Measurements from ENCODE around the gene GFI1. TPM values are rescaled to one million over a fixed set of nuclear protein-coding genes. Genes with fewer than 3 reads are reported as not detected.

Gene GFI1
- total RNA-seq, 1 experiment from 2014 or later: 0.93 TPM

DNA sequence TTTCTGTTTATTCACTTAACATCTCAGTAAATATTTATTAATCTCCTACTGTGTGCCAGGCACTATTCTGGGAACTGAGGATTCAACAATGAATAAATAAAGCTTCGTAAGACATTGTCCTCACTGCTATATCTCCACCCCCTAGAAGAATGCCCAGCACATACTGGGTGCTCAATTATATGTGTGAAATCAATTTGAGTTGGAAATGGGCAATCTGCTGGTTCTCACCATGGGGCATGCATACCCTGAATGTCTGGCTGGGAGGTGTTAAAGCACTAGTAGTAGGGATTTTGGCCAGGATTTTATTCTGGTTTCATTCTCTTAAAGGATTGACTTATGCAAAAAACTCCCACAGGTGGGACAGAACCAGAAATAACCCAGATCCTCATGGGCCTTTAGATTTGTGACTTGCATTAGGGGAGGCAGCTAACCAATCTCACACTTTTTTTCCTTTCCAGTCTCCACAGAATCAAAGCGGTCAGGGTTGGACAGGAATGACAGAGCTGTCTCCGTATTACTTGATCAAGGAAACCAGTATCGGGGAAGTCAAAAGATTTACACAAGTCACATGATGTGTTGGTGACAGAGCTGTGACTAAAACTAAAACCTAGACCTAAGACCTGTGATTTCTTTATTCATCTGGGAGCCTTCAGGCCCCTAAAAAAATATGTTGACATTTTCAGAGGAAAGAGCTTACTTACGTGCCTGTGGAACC is 12.8 kb downstream of the GFI1 start:
- no peak overlapping the region for H3K4me3 Mint-ChIP-seq (ENCODE audit: unreplicated experiment)
- no peak overlapping the region for H3K4me3 ChIP-seq (ENCODE audit: low read depth, low read length)
- ChIA-PET POLR2A (interaction anchor here (0.6 kb wide), 1 partner anchor 104 kb away, joined by 9 read pairs; no protein-coding TSS in a partner anchor), CTCF (no interaction called here)
- H3K27me3 ChIP-seq (replicated peaks; ENCODE audit: control insufficient read depth, insufficient read depth, low read length): no peaks in the 10 kb centered on the region
- H3K27me3 Mint-ChIP-seq (ENCODE audit: insufficient read depth, unreplicated experiment): no peaks in the 10 kb centered on the region
- no peaks in the 10 kb centered on the region for H3K4me1 Mint-ChIP-seq (ENCODE audit: low read depth, unreplicated experiment)
- H3K9me3 Mint-ChIP-seq (ENCODE audit: unreplicated experiment): no peaks in the 10 kb centered on the region
- H3K4me1 ChIP-seq: no peaks in the 10 kb centered on the region
- no peaks in the 10 kb centered on the region for H3K36me3 Mint-ChIP-seq (ENCODE audit: insufficient read depth, unreplicated experiment)
- no TSS peak for BruUV-seq (replicated peaks)
- no peak overlapping the region for H3K27ac Mint-ChIP-seq (ENCODE audit: unreplicated experiment)
- DNase-seq: no peak
- H3K36me3 ChIP-seq (ENCODE audit: control insufficient read depth, insufficient read depth, low read length): no peaks in the 10 kb centered on the region
- H3K9me3 ChIP-seq: no peaks in the 10 kb centered on the region
- TF ChIP-seq, protein P1, sequence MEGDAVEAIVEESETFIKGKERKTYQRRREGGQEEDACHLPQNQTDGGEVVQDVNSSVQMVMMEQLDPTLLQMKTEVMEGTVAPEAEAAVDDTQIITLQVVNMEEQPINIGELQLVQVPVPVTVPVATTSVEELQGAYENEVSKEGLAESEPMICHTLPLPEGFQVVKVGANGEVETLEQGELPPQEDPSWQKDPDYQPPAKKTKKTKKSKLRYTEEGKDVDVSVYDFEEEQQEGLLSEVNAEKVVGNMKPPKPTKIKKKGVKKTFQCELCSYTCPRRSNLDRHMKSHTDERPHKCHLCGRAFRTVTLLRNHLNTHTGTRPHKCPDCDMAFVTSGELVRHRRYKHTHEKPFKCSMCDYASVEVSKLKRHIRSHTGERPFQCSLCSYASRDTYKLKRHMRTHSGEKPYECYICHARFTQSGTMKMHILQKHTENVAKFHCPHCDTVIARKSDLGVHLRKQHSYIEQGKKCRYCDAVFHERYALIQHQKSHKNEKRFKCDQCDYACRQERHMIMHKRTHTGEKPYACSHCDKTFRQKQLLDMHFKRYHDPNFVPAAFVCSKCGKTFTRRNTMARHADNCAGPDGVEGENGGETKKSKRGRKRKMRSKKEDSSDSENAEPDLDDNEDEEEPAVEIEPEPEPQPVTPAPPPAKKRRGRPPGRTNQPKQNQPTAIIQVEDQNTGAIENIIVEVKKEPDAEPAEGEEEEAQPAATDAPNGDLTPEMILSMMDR (IDR thresholded peaks at IDR 0.05; ENCODE audit: insufficient read depth in 1 of 2, low read depth in 1 of 2, low read length in 1 of 2, severe bottlenecking in 1 of 2, unreplicated experiment in 1 of 2): no peak
- intact Hi-C loops (cut with micrococcal nuclease; ENCODE audit: unreplicated experiment): no loop called here

DNA sequence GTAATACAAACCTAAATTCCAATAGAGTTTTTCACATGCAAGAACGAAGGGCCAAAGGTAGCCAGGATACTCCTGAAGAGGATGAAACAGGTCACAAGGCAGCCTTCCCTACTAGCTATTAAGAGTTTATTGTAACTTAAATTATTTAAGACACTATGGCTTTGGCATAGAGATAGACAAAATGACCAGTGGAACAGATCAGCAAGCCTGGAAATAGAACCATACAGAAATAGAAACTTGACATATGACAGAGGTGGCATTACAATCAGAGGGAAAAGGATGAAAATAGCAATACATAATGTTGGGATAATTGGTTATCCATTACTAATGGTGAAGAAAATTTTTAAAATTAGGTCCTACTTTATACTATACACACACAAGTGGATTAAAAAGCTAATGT is 16.5 kb downstream of the GFI1 start:
- intact Hi-C loops (cut with micrococcal nuclease; ENCODE audit: unreplicated experiment): no loop called here
- TF ChIP-seq, protein P1 (IDR thresholded peaks at IDR 0.05; ENCODE audit: insufficient read depth in 1 of 2, low read depth in 1 of 2, low read length in 1 of 2, severe bottlenecking in 1 of 2, unreplicated experiment in 1 of 2): no peak
- CTCF ChIA-PET: no interaction called here
- Mint-ChIP-seq H3K4me1 (ENCODE audit: low read depth, unreplicated experiment) (no peaks in the 10 kb centered on the region), H3K9me3 (ENCODE audit: unreplicated experiment) (no peaks in the 10 kb centered on the region), H3K27me3 (ENCODE audit: insufficient read depth, unreplicated experiment) (no peaks in the 10 kb centered on the region), H3K27ac (ENCODE audit: unreplicated experiment) (no peak overlapping the region), H3K36me3 (ENCODE audit: insufficient read depth, unreplicated experiment) (no peaks in the 10 kb centered on the region), H3K4me3 (ENCODE audit: unreplicated experiment) (no peak overlapping the region)
- POLR2A ChIA-PET: no interaction called here
- H3K4me1 ChIP-seq: no peaks in the 10 kb centered on the region
- no peaks in the 10 kb centered on the region for H3K36me3 ChIP-seq (ENCODE audit: control insufficient read depth, insufficient read depth, low read length)
- DNase-seq: no peak
- no TSS peak for BruUV-seq (replicated peaks)
- no peaks in the 10 kb centered on the region for H3K9me3 ChIP-seq
- no peak overlapping the region for H3K4me3 ChIP-seq (ENCODE audit: low read depth, low read length)
- H3K27me3 ChIP-seq (replicated peaks; ENCODE audit: control insufficient read depth, insufficient read depth, low read length): no peaks in the 10 kb centered on the region

DNA sequence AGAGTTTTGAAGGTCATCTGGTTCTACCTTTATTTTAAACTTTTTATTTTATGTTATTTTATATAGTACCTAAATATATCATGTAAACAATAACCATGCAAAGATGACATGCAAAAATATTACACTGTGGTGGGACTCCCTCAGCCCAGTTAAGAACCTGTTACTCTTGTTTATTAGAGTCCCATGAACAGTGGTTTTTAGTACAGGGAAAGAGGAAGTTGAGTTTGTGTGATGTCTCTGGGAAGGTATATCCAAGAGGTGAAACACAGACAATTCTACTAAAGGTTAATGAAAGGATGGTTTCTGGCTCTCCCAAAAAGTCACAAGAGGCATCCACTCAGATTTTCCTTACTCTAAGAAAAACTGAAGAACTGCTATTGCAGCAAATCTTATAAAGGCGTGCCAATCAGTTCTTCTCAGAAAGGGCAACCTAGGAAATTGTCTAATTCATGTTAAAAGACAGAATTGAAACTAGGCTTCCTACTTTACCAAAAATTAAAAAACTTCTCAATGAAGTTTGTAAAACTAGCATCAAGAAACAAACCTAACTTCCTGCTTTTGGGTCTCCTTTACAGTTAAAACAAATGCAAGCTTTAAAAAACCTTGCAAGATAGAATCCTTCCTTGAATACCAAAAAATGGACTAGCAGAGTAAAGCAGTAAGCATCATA is 19.9 kb downstream of the GFI1 start:
- ChIA-PET POLR2A (no interaction called here), CTCF (no interaction called here)
- no peak for DNase-seq
- Mint-ChIP-seq H3K36me3 (ENCODE audit: insufficient read depth, unreplicated experiment) (no peaks in the 10 kb centered on the region), H3K4me1 (ENCODE audit: low read depth, unreplicated experiment) (no peaks in the 10 kb centered on the region), H3K4me3 (ENCODE audit: unreplicated experiment) (no peak overlapping the region), H3K27ac (ENCODE audit: unreplicated experiment) (no peak overlapping the region), H3K9me3 (ENCODE audit: unreplicated experiment) (no peaks in the 10 kb centered on the region), H3K27me3 (ENCODE audit: insufficient read depth, unreplicated experiment) (no peaks in the 10 kb centered on the region)
- H3K9me3 ChIP-seq: no peaks in the 10 kb centered on the region
- no peaks in the 10 kb centered on the region for H3K4me1 ChIP-seq
- no TSS peak for BruUV-seq (replicated peaks)
- intact Hi-C loops (cut with micrococcal nuclease; ENCODE audit: unreplicated experiment): no loop called here
- no peak overlapping the region for H3K4me3 ChIP-seq (ENCODE audit: low read depth, low read length)
- H3K36me3 ChIP-seq (ENCODE audit: control insufficient read depth, insufficient read depth, low read length): no peaks in the 10 kb centered on the region
- no peaks in the 10 kb centered on the region for H3K27me3 ChIP-seq (replicated peaks; ENCODE audit: control insufficient read depth, insufficient read depth, low read length)
- TF ChIP-seq, protein P1 (IDR thresholded peaks at IDR 0.05; ENCODE audit: insufficient read depth in 1 of 2, low read depth in 1 of 2, low read length in 1 of 2, severe bottlenecking in 1 of 2, unreplicated experiment in 1 of 2): no peak
